UCSD-AML1 (cell line): ENCODE measurements around the gene FRMPD4.

Experiments
- DNase-seq: peaks from one replicate; lab custom pipeline; 2025; ENCODE audit not compliant: unreplicated experiment; lab: John Stamatoyannopoulos, UW

The FRMPD4 gene

GRCh38 chrX:12716574-12716973 is 578.3 kb downstream of the FRMPD4 start:
- no peak for DNase-seq

- no peak for DNase-seq
Observed at GRCh38 chrX:12719837-12720236, 581.6 kb downstream of the FRMPD4 start.

GRCh38 chrX:12721042-12721441 is 582.8 kb downstream of the FRMPD4 start:
- DNase-seq: no peak

- DNase-seq: no peak
Observed at GRCh38 chrX:12722314-12722713, 584.0 kb downstream of the FRMPD4 start.

GRCh38 chrX:12741416-12741815 is 603.1 kb downstream of the FRMPD4 start:
- no peak for DNase-seq

GRCh38 chrX:12747433-12747832 is 609.2 kb downstream of the FRMPD4 start:
- no peak for DNase-seq

GRCh38 chrX:12751887-12752286 is 613.6 kb downstream of the FRMPD4 start:
- no peak for DNase-seq

GRCh38 chrX:12753366-12753765 is 615.1 kb downstream of the FRMPD4 start:
- no peak for DNase-seq

GRCh38 chrX:12758291-12758690 is 620.0 kb downstream of the FRMPD4 start:
- no peak for DNase-seq

GRCh38 chrX:12767856-12768255 is 629.6 kb downstream of the FRMPD4 start:
- DNase-seq: no peak

- no peak for DNase-seq
Observed at GRCh38 chrX:12768491-12768890, 630.2 kb downstream of the FRMPD4 start.

- no peak for DNase-seq
Observed at GRCh38 chrX:12770440-12770839, 632.2 kb downstream of the FRMPD4 start.

GRCh38 chrX:12771445-12772069 is 633.3 kb downstream of the FRMPD4 start:
- DNase-seq: peak; percentile 77
